Inflammatory macrophage treated with lipopolysaccharide for 1 hour (primary cell): ENCODE measurements around the gene LBX2.

Experiments
- DNase-seq, 2 donors: peaks; one replicate each; pipeline ENCODE4 v3.0.0-alpha.2; 2020 to 2022

The LBX2 gene

DNA sequence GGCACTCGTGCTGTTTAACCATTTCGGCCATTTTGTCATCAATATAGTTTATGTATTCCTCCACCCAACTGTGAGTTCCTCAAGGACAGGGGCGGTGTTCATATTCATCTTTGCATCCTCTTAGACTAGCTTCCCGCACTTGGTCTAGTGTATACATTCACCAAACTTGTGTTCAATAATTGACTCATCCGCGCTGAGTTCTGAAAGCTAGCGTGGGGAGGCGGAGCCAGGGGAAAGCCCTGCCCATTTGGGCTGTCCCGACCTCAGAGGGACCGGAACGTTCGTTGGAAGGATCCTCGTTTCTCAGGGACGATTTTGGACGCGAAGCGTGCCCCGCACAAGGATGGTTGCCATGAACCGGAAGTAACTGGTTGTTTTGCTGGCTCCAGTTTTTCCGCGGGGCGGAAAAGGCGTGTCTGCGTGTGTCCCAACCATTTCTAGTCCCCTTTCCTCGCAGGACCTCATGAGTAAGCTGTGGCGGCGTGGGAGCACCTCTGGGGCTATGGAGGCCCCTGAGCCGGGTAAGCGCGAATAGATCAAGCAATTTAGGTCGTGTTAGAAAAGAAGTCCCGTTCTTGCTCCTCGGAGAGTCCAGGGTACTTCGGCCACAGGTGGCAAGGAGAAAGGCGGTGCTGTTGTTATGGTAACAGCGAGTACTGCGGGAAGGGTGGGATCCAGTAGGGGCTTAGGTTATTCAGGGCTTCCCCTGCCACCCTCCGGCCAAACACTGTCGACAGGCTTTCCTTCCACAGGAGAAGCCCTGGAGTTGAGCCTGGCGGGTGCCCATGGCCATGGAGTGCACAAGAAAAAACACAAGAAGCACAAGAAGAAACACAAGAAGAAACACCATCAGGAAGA, 44.5 kb downstream of the LBX2 start, which contains the start of gene INO80B:
INO80B (plus strand) TSS at position 434 of the 858 bp plus-strand sequence; CDS start at position 464, 30 bp downstream.
- DNase-seq = peak; percentile 98 to 99

DNA sequence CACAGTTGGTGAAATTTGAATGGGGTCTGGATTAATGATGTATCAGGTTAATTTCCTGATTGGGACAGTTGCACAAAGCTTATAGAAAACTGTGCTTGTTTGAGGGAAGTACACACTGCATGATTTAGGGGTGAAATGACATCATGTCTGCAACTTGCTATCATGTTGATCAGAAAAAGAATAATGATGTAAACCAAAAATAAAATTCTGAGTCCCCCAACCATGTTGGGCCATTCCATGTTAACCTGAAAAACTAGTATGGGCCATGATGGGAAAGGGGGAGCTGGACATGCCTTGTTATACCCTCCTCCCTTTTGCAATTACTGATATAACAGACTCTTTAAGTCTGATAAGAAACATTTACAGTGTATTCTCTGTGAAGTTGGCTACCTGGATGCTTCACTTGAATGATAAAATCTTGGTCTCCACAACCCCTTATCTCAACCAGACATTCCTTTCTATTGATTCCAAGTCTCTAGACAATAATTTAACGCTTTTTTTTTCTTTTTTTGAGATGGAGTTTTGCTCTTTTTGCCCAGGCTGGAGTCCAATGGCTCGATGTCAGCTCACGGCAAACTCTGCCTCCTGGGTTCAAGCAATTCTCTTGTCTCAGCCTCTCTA, 48.7 kb downstream of the LBX2 start:
- DNase-seq = no peak

DNA sequence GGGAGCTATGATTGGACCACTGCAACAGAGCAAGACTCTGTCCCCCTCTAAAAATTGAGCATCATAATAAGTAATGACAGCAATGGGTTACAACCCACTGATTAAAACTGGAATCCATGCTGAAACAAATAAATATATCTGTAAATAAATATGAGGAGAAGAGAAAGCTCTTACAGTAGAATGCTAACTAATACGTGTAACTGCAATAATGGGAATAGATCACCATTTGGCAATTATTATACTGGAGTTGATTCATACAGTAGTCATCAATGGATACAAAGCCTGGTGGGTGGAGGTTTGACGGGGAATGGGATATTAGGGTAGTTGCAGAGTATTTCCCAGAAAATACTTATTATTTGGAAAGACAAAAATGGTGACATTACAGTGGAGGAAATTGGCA, 50.6 kb downstream of the LBX2 start:
- no peak for DNase-seq
